Adrenal gland (tissue), 12 donors: ENCODE measurements around the gene GBGT1. TPM values are rescaled to one million over a fixed set of nuclear protein-coding genes. Genes with fewer than 3 reads are reported as not detected.

Experiments
- DNase-seq, 7 donors: peaks; one replicate each; pipeline ENCODE4 v3.0.0-alpha.2; 2019 to 2020
- H3K27ac ChIP-seq, 5 donors: fragments of 200-600 bp; sonication (generic) in 4 of 5; 1 replicate in 3 of 5; 2 replicates in 2 of 5; pipeline versions ENCODE4 v1.5.1 to v1.8.0; 2016 to 2020; ENCODE audit warnings: mild to moderate bottlenecking in 1 of 5
- H3K27me3 ChIP-seq: fragments of 200-600 bp; 2 replicates; pipeline ENCODE4 v1.8.0; 2021
- H3K36me3 ChIP-seq, 2 donors: fragments of 200-600 bp; replicated peaks in 1 of 2; 1 replicate in 1 of 2; 2 replicates in 1 of 2; pipeline versions ENCODE4 v1.5.1 to v1.8.0; 2018 to 2022
- H3K4me1 ChIP-seq, 2 donors: fragments of 200-600 bp; replicated peaks in 1 of 2; 1 replicate in 1 of 2; 2 replicates in 1 of 2; pipeline versions ENCODE4 v1.5.1 to v1.8.0; 2018 to 2021
- H3K4me3 ChIP-seq, 4 donors: fragments of 200-600 bp; sonication (generic) in 3 of 4; one replicate each; pipeline ENCODE4 v1.5.1; 2016 to 2018
- H3K9me3 ChIP-seq, 3 donors: fragments of 200-600 bp; sonication (generic) in 1 of 3; replicated peaks in 1 of 3; 1 replicate in 2 of 3; 2 replicates in 1 of 3; pipeline versions ENCODE4 v1.5.1 to v1.8.0; 2016 to 2021
- CTCF ChIP-seq, 6 experiments: fragments of 450-650 bp in 4 of 6; fragments of 200-600 bp in 2 of 6; sonication (generic) in 1 of 6; IDR thresholded peaks; 1 replicate in 5 of 6; 2 replicates in 1 of 6; pipeline versions ENCODE4 v1.5.1 to v1.8.0; 2016 to 2021; ENCODE audit warnings: antibody characterized with exemption in 6 of 6, mild to moderate bottlenecking in 2 of 6, moderate library complexity in 1 of 6
- POLR2A ChIP-seq, 2 donors: fragments of 450-650 bp; IDR thresholded peaks; one replicate each; pipeline ENCODE4 v1.6.1; 2017; ENCODE audit warnings: antibody characterized with exemption in 2 of 2, mild to moderate bottlenecking in 2 of 2, moderate library complexity in 1 of 2
- WGBS, 4 donors: extraction: QIAGEN DNeasy Blood & Tissue Kit in 2 of 4; methylation state at CpG; one replicate each; pipeline versions ENCODE4 v1.1.5 to v1.1.7; 2013 to 2017; 5-methylcytosine and 5-hydroxymethylcytosine counted together
- intact Hi-C, 2 donors: fragments of 100-400 bp; cut with DNase I; formaldehyde crosslinking; loops; one replicate each; pipeline versions ENCODE4 v1.14.1 to v1.15.0; 2022 to 2023
- polyA plus RNA-seq, 3 donors: library from polyadenylated mRNA; stranded (reverse); fragments of 200-250 nt in 2 of 3; fragments of 350-450 nt in 1 of 3; fragmentation: Illumina TruSeq in 1 of 3; extraction: RNeasy Lipid Tissue Mini Kit (QIAGEN cat#74804) in 1 of 3; gene quantifications; one replicate each; pipeline ENCODE4 v1.2.3, GENCODE V29; 2013 to 2014
- total RNA-seq, 9 donors: library from RNA; depleted of rRNA in 4 of 9; stranded (reverse); fragments of >200 nt in 4 of 9; fragments of 120-200 nt in 1 of 9; fragmentation: NEBNext Ultra II Directional in 1 of 9; extraction: Animal tissue kit (Norgen Biotek cat#: 25700) in 1 of 9; gene quantifications; one replicate each; pipeline versions ENCODE4 v1.1.0 to v1.2.4, GENCODE V29; 2013 to 2023
- donor health status: healthy with polysubstance abuse.
- donor health status: Bipolar disorder and iron deficiency.
- donor health status: DM: yes; HTN: yes; CAD: no.
- donor health status: DM: no; HTN: no; CAD: no.
- donor health status: DM: no; HTN: no; CAD: no.
- donor health status: DM: yes; HTN: yes; CAD: no.

Gene GBGT1
- total and polyA plus RNA-seq, 12 donors: 3.5 to 67.5 (median 29.2) TPM

GRCh38 chr9:133204993-133205336 lies 41.3 kb upstream of the GBGT1 start:
- Histone ChIP-seq H3K9me3 (no peaks in the 10 kb centered on the region), H3K4me3 (no peak overlapping the region), H3K27ac (no peak overlapping the region), H3K4me1 (no peaks in the 10 kb centered on the region), H3K27me3 (no peaks in the 10 kb centered on the region), H3K36me3 (no peaks in the 10 kb centered on the region)
- no peak for TF ChIP-seq CTCF (IDR thresholded peaks at IDR 0.05)
- no peak for TF ChIP-seq POLR2A (IDR thresholded peaks at IDR 0.05)
- WGBS, 4 donors: 73 to 89% (median 84%) methylated on average over 3 to 8 of the region's 8 CpGs
- DNase-seq: peak in 1 of 7 donors; percentile 4
- intact Hi-C loops: no loop called here

- peaks cover 5% of the 10 kb centered on the region for H3K27me3 ChIP-seq
- H3K4me3 ChIP-seq: no peak overlapping the region
- no peak overlapping the region for H3K27ac ChIP-seq
- DNase-seq: peak in 2 of 7 donors; percentile 8 to 11
- TF ChIP-seq CTCF (IDR thresholded peaks at IDR 0.05) (no peak), POLR2A (IDR thresholded peaks at IDR 0.05) (no peak)
- H3K36me3 ChIP-seq: no peaks in the 10 kb centered on the region
- no peaks in the 10 kb centered on the region for H3K4me1 ChIP-seq
- WGBS, 4 donors: 70 to 89% (median 88%) methylated on average over 9 to 17 of the region's 17 CpGs
- H3K9me3 ChIP-seq: no peaks in the 10 kb centered on the region
- intact Hi-C loops: no loop called here
Observed at GRCh38 chr9:133204335-133204992, 40.8 kb upstream of the GBGT1 start.

GRCh38 chr9:133203506-133204075 lies 39.9 kb upstream of the GBGT1 start:
- no peaks in the 10 kb centered on the region for H3K4me1 ChIP-seq
- no peaks in the 10 kb centered on the region for H3K36me3 ChIP-seq
- H3K27me3 ChIP-seq: peaks cover 5% of the 10 kb centered on the region
- intact Hi-C loops: no loop called here
- no peaks in the 10 kb centered on the region for H3K9me3 ChIP-seq
- no peak overlapping the region for H3K27ac ChIP-seq
- DNase-seq: peak in 2 of 7 donors; percentile 13 to 21
- WGBS, 4 donors: 68 to 88% (median 73%) methylated on average over 6 to 10 of the region's 10 CpGs
- H3K4me3 ChIP-seq: no peak overlapping the region
- no peak for TF ChIP-seq CTCF (IDR thresholded peaks at IDR 0.05)

- Histone ChIP-seq H3K4me1 (no peaks in the 10 kb centered on the region), H3K4me3 (no peak overlapping the region), H3K9me3 (no peaks in the 10 kb centered on the region), H3K36me3 (no peaks in the 10 kb centered on the region), H3K27ac (no peak overlapping the region), H3K27me3 (peaks cover 5% of the 10 kb centered on the region)
- DNase-seq: peak in 2 of 7 donors; percentile 7 to 35
- intact Hi-C loops: no loop called here
- TF ChIP-seq POLR2A (IDR thresholded peaks at IDR 0.05): no peak
- no peak for TF ChIP-seq CTCF (IDR thresholded peaks at IDR 0.05)
- 86 to 90% (median 89%) methylated on average over 14 of the region's 14 CpGs for WGBS, 4 donors
Observed at GRCh38 chr9:133202688-133203453, 39.2 kb upstream of the GBGT1 start.
